Measurements from ENCODE around the gene TRPV6.

DNA sequence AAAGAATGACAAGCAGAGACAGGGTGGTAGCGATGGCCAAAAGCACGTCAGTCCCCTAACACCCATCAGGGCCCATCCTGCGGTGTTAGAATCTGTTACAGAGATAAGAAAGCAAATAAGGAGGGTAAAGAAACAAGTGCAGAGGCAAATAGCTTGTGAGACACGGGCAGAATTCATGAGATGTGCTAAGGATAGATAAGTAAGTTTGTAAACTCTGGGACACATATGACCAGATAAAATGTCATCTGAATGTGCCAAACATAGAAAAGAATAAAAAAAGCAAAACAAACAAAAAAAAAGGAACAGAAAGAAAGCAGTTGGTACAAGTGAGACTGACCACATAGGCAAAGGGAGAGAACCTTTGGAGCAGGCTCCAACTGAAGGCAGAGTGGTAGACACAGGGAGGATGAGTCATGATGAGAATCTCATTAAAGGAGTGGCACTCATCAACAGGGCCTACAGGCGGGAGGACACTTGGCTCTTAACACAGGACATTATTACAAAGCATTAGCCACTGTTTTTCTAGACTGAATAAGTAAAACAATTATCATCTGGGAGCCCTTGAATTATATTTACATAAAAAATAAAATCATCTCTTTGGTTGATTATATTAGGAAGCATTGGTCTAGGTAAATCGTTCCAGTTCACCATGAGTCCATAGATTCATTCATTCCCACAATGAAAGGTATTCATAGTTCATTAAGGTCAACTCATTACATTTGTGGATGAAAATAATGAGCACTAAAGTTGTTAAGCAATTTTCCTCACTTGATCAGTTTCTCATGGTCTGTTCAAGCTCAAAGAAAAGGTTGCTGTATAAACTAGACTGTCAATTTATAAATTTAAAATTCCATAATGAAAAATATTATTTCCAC is 52.1 kb downstream of the TRPV6 start:
- TF ChIP-seq, protein P1, sequence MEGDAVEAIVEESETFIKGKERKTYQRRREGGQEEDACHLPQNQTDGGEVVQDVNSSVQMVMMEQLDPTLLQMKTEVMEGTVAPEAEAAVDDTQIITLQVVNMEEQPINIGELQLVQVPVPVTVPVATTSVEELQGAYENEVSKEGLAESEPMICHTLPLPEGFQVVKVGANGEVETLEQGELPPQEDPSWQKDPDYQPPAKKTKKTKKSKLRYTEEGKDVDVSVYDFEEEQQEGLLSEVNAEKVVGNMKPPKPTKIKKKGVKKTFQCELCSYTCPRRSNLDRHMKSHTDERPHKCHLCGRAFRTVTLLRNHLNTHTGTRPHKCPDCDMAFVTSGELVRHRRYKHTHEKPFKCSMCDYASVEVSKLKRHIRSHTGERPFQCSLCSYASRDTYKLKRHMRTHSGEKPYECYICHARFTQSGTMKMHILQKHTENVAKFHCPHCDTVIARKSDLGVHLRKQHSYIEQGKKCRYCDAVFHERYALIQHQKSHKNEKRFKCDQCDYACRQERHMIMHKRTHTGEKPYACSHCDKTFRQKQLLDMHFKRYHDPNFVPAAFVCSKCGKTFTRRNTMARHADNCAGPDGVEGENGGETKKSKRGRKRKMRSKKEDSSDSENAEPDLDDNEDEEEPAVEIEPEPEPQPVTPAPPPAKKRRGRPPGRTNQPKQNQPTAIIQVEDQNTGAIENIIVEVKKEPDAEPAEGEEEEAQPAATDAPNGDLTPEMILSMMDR (conservative IDR thresholded peaks at IDR 0.05; ENCODE audit: low read depth, low read length): no peak
- TF ChIP-seq EZH2 (IDR thresholded peaks at IDR 0.05; ENCODE audit: borderline replicate concordance, low read depth, low read length, poor library complexity, severe bottlenecking): no peak

Data from A673 (cell line).